OCI-LY7 (cell line): ENCODE results near the gene ACACA.

Experiments used
- EZH2phosphoT487 ChIP-seq: fragments of 200-600 bp; sonication (generic); IDR thresholded peaks from 2 replicates; pipeline ENCODE4 v1.6.1; 2018; ENCODE audit warnings: low read depth, borderline replicate concordance, mild to moderate bottlenecking, mixed run types, antibody characterized with exemption, low read length, moderate library complexity, mixed read lengths
- TF ChIP-seq, protein P1 (sequence below): fragments of 200-600 bp; sonication (generic); conservative IDR thresholded peaks from 2 replicates; pipeline ENCODE4 v1.5.1; 2014; ENCODE audit warnings: mild to moderate bottlenecking, antibody characterized with exemption, low read length, moderate library complexity, mixed read lengths

DNA sequence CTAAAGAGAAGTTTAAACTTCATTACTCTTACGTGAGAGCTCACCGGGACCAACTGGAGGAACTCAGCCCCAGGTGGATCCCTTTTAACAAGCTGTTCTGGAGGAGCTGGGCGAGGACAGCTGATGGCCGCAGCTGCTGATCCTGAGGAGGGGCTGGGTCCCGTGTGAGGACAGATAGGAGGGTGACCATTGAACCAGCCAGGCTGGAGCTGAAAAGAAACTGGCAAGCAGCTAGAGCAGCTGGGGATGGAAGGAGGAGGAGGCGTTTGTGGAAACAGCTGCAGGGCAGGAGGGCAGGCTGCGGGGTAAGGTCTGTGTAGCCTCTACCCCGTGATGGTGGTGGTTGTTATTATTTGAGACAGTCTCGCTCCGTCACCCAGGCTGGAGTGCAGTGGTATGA, 338.4 kb downstream of the ACACA start:
- TF ChIP-seq, protein P1, sequence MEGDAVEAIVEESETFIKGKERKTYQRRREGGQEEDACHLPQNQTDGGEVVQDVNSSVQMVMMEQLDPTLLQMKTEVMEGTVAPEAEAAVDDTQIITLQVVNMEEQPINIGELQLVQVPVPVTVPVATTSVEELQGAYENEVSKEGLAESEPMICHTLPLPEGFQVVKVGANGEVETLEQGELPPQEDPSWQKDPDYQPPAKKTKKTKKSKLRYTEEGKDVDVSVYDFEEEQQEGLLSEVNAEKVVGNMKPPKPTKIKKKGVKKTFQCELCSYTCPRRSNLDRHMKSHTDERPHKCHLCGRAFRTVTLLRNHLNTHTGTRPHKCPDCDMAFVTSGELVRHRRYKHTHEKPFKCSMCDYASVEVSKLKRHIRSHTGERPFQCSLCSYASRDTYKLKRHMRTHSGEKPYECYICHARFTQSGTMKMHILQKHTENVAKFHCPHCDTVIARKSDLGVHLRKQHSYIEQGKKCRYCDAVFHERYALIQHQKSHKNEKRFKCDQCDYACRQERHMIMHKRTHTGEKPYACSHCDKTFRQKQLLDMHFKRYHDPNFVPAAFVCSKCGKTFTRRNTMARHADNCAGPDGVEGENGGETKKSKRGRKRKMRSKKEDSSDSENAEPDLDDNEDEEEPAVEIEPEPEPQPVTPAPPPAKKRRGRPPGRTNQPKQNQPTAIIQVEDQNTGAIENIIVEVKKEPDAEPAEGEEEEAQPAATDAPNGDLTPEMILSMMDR: no peak
- no peak for TF ChIP-seq EZH2phosphoT487
